Glomerular visceral epithelial cell (primary cell): ENCODE results near the gene ATF3.

Source experiments
- DNase-seq: peaks from one replicate; pipeline ENCODE4 v3.0.0-alpha.2; 2016; ENCODE audit errors: extremely low spot score

Gene ATF3

DNA sequence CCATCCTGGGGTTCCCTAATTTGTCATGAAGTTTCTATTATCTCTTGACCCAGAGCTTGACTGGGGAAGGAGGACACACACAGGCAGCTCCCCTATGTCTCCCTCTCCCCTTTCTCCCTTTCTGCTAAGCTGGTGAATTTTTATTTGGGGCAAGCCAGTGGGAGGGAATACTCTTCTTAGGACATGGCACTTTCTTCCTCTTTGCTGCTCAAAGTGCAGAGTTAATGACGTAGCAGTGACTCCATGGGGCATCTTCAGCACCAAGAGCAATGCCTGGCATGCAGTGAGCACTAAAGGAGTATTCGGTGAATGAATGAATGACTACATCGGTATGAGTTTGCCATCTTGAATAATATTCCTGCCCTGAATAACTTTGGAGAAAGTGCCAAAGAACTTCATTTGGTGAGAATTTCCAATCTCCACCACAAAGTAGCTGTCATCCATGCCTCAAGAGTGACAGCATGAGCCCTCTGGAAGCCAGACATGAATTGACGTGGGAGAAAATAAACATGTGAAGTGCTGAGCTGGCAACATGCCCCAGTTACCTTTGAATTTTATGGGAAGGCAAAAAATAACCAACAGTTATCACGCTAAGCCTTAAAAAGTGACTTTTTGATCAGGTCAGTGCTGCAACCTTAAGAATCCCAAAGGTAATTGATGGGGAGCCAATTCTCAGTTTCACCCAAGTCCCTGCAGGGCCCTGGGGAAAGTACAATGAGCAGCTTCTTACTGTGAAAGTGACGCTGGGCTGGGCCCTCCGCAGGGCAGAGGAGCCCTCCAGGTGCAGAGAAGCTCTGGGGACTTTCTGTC lies 22.1 kb upstream of the ATF3 start:
- DNase-seq, result no peak

DNA sequence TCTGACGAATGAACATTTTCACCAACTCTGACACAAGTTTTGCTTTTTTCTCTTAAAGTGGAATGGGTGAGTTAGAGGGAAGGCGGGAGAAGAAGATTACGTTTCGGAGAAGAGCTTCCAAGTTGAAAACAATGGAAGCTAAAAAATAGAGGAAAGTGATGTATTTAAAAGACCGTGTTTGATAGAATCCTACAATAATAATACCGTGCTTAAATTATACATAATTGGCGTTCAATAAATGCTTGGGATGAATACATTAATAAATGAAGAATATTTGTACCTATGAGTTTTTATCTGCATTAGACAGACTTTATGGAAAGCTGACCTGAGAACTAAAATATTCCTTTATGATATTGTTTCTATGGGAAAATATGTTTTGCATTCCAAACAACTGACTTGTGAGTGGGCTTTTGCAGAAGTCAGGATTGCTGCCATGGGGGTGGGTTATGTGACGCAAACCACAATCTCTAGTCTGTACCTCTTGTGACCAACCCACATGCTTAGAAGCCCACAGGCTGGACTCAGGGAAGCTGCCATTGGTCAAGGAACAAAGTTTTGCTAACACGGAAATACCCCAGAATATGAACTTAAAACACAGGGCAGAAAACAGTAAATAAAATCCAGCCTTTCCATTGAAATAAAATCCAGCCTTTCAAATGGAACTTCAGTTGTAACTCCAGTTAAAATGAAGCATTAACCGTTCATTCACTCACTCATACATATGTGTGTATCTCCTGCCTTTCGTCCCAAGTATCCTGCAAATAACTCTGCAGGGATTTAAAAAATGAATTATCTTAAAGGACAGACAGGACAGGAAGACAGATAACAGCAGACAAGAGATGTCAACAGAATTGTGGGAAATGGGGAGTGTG lies 21.3 kb upstream of the ATF3 start:
- DNase-seq, result no peak

DNA sequence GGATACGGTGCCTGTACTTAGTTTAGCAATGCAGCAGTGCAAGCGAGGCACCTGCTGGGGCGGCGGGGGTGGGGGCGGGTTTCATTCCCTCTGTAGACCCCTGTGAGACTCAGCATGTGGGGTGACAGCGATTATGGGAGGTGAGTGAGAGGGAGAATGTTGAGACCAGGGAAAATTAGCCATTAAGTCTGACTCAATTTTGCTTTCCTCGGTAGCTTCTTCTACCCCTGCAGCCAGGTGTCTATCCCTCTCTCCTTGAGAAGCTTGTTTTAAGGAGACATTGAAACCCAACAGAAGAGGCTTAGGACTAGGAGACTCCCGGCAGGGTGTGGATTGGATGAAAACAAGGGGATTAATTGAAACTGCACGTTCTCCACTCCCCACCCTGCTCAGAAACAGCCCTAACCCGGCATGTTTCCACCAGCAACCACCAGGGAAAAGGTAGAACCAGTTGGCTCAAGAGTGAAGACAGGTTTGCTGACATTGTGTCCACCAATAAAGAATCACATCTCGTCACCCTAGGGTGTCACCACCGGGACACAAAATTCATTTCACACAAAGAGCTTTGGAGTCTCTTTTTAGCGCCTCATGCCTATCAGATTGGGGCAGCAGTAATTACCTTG lies 20.6 kb upstream of the ATF3 start:
- no peak for DNase-seq

DNA sequence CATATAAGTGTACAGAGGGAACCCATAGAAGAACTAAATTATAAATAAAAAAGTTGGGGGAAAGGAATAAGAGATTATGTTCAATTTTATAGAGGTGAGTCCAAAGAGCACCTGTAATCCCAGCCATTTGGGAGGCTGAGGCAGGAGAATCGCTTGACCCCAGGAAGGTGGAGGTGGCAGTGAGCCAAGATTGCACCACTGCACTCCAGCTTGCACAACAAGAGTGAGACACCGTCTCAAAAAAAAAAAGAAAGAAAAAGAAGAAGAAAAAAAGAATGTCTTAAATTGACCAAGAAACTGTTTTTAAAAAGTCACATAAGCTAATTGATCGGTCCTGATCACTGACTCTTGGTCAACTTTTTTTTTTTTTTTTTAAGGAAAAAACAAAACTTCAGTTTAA lies 19.1 kb upstream of the ATF3 start:
- no peak for DNase-seq

DNA sequence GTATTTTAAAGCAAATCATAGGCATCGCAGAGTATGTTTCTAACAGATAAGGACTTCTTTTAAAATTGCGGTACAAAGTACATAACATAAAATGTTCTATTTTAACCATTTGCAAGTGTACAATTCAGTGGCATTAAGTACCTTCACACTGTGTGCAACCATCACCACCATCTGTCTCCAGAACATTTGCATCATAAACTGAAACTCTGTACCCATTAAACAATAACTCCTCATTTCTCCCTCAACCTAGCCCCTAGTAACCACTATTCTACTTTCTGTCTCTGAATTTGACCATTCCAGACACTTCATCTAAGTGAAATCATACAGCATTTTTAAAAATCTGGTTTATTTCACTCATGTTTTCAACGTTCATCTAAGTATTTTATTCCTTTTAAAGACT lies 16.6 kb upstream of the ATF3 start:
- no peak for DNase-seq

- no peak for DNase-seq
Measured at GRCh38 chr1:212593821-212594251, 14.7 kb upstream of the ATF3 start.

- DNase-seq, result no peak
Measured at GRCh38 chr1:212594640-212595039, 13.9 kb upstream of the ATF3 start.

- DNase-seq, result no peak
Measured at GRCh38 chr1:212595229-212595628, 13.3 kb upstream of the ATF3 start.

DNA sequence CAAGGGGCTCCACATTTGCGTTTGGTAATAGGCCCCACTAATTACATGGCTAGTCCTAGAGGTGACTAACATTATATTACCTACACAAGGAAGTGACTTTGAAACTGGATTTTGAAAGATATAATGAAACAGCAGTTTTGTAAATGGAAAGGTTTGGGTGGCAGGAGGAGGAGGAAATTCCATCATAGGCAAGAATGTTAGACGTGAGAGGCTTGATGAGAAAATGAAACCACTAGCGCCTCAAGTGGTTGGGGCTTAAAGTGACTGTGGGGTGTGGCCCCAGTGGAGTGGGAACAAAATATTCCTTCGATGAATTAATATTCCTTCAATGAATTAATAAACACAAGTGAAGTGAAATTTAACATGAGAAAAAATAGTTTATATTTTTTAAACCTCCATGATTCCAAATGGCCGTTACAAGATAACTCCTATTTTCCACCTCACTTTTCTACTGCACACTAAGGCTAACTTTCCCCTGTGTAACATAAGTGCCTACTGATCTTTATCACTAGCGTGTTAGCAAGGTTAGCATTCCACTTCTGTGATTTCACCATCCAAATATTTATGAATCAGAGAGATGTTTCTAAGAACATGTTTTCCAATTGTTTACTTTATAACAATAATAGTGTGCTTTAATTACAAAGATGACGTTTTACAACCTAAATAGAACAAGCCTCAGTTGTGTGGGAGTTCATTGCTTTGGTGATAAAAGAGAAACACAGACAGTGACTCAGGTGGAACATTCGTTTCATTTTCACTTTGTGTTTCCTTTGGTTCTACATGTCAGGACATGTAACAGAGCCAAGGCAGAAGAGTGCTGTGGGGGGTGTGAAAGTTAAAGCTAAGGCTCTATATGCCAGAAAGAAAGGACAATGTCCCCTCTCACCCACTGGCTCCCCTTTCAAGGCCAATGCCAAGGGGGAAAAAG lies 12.5 kb upstream of the ATF3 start:
- DNase-seq, result peak; percentile 90

DNA sequence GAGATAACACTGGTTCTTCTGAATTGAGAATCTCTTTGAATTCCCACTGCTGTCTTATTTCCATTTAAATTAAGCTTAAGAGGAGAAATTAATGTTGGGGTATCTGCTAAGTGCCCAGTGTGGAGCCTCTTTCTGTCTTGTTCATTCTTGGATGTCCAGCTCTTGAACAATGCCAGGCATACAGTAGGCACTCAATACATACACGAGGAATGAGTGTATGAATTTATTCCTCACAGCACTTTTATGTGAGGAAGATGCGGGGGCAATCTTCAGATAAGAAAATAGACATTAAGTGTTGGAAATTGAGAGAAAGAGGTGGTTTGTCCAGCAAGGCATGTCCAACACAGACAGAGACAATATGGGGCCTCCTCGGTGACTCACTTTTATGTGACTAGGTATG lies 11.8 kb upstream of the ATF3 start:
- no peak for DNase-seq

GRCh38 chr1:212597487-212597886 lies 11.1 kb upstream of the ATF3 start:
- peak; percentile 26 for DNase-seq

DNA sequence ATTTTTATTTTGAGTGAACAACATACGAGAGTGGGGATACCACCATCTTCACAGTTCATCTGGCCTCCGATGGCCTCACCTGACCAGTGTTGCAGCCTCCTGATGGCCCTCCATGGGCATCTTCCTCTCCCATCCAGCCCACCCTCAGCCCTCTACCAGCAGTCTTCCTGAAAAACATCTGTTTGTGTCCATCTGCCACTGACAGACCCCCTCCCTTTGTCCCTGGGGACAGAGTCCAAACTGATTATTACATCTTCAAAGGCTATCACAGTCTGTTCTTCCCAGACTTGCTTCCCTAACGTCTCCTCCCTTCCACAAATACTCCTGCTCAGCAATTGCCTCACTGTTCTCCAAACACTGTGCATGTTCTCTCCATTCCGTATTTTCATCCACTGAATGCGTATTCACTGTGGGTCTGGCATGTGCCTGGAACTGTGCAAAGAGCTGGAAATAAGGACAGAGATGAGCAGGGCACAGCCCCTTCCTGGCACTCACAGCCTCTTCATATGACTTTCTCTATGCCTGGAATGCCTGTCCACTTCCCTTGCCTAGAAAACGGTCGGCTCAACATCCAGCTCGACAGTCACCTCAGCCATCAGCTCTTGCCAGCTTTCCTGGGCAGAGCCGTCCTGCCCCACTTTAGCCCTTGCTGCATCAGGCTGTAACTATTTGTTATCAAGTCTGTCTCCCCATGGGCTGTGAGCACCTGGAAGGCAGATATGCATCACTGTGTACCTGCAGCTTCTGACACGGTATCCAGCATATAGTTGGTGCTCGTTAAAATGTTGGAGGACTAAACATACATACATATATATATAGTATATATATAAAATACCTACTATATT lies 8.3 kb upstream of the ATF3 start:
- DNase-seq, result no peak

GRCh38 chr1:212600980-212601379 lies 7.6 kb upstream of the ATF3 start:
- DNase-seq, result no peak

DNA sequence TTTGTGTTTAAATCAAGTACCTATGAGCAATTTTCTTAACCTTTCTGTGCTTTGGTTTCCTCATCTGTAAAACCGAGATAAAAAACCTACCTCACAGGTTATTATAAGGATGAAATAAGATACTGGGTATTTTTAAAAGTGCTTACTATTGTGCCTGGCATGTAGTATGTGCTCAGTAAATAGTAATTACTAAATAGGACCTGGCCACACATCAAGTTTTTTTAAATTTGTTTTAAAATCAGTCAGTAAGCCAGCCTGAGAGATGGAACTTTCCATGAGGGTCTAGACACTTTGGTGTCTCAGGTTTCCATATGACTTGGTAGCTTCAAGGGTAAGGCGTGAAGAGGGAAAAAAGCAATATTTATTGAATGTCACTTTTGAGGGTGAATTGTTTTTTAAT lies 7.0 kb upstream of the ATF3 start:
- no peak for DNase-seq

DNA sequence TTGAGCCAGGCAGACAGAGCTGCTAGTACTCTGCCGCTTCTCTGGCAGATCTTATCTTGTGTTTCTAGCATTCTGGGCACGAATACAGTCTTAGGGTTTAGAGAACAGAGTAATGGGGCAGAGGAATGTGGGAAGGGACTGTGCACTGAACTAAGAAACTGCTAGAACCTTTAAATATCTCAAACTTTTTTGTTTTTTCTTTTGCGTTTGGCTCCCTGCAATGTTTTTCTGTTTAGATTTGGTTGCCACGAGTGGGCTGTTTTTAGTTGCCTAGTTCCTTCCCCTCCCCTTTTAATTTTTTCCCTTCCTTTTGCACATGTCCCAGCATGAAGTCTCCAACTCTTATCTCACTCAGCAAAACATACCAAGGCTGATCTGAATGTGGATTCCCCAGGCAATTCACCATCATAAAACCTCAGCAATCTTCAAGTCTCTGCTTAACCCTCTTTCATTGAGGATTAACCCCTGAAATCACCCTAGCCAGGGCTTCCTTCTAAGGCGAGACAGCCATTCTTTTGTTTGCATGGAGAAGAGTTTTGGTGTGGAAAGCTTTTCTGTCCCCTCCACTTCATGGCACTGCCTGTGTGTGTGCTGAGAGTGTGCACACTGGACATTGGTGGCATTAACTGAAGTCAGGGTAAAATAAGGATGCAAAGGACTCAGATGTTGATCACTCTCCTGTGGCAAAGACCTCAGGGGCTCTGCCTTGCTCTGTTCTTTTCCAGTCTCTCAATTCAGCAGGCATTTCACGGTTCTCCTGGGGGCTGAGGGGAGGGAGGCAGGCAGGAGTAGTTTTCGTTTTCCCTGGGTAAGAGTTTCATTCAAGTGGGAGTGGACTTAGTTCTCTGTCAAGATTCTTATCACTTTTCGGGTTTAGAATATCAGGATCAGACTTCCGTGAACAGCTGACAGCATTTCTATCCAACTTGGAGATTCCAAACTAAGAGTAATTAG lies 2.8 kb upstream of the ATF3 start:
- no peak for DNase-seq

DNA sequence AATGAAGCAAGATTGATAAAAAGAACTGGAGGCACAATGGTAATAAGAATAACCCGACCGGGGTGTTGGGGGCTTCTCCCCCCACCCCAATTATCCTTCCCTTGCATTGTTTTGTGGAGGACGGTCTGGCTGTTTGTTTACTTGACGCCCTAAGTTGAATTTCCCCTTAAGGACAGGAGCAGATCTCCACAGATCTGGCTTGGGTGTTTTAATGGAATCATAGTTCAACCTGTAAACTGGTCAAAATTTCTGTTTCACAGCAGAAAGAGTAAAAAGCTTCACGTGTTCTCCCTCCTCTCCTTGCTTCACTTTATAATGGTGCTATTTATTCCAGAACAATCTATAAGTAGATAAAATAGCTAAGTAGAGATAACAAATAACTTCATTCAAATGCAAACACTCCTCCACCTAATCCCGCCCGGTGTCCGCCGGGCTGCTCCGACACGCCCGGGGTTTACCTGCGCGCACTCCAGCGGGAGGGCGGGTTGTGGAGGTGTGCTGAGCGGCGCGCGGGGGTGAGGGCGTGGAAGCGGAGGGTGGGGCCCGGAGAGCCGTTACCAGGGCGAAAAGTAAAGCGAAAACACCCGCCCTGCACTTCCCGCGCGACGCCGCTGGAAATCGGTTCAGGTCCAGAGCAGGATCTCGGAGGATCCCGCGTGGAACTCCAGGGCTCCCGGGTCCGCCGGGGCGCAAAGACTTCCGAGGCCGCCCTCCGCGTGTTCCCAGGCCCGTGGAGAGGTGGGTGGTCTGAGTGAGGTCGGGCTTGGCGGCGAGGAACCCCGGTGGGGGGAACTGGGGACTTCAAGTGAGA lies 2.0 kb upstream of the ATF3 start:
- DNase-seq, result no peak

GRCh38 chr1:212607206-212607912 lies 1.2 kb upstream of the ATF3 start:
- no peak for DNase-seq

DNA sequence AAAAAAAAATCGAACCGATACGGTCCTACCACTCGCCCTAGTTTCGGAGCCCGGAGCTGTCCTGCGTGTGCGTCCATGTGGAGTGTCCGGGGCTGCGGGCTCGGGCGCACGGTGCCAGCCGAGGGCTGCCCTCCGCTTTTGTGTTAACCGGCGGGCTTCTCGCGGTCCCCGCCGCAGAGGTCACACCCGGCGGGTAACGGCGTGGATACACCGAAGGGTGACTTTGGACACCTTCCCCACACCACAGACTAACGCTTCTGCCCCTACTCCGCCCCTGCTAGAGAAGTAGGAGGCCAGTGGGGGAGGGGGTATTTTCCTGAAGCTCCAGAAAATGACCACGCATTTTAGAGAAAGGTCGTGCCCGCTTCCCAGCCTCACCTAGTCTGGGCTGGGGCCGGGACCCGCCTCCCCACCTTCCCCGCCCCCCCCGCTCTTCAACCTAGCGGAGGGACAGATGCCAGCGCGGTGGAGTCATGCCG lies 609 bp upstream of the ATF3 start:
- DNase-seq, result no peak
